H9 (cell line): ENCODE data around the gene PROSER3. TPM values are rescaled to one million over a fixed set of nuclear protein-coding genes. Genes with fewer than 3 reads are reported as not detected.

Source experiments
- DNase-seq: peaks from one replicate; pipeline ENCODE4 v3.0.0-alpha.2; 2017
- H2AFZ ChIP-seq: one replicate; pipeline ENCODE4 v1.6.1; 2013; ENCODE audit warnings: mild to moderate bottlenecking, low read length, control low read depth, moderate library complexity
- H2AK5ac ChIP-seq: 2 replicates; pipeline ENCODE4 v1.6.1; 2013; ENCODE audit warnings: low read length, control low read depth, mixed read lengths; ENCODE audit not compliant: insufficient read length
- H2BK120ac ChIP-seq: one replicate; pipeline ENCODE4 v1.6.1; 2013; ENCODE audit warnings: low read depth, mild to moderate bottlenecking, low read length, control low read depth, inconsistent platforms; ENCODE audit not compliant: poor library complexity, severe bottlenecking
- H2BK12ac ChIP-seq: 2 replicates; pipeline ENCODE4 v1.6.1; 2013; ENCODE audit warnings: low read length, control low read depth, mixed read lengths, low read depth; ENCODE audit not compliant: insufficient read length
- H2BK15ac ChIP-seq: 2 replicates; pipeline ENCODE4 v1.6.1; 2013; ENCODE audit warnings: low read depth, low read length, control low read depth
- H2BK20ac ChIP-seq: one replicate; pipeline ENCODE4 v1.6.1; 2013; ENCODE audit warnings: low read depth, mild to moderate bottlenecking, low read length, control low read depth, inconsistent platforms; ENCODE audit not compliant: poor library complexity, severe bottlenecking
- H2BK5ac ChIP-seq: 2 replicates; pipeline ENCODE4 v1.6.1; 2013; ENCODE audit warnings: low read length, control low read depth, mixed read lengths; ENCODE audit not compliant: insufficient read length
- H3K14ac ChIP-seq: 2 replicates; pipeline ENCODE4 v1.6.1; 2013; ENCODE audit warnings: low read length, control low read depth; ENCODE audit not compliant: insufficient read depth
- H3K18ac ChIP-seq: 2 replicates; pipeline ENCODE4 v1.6.1; 2013; ENCODE audit warnings: low read depth, mild to moderate bottlenecking, mixed read lengths, low read length, control low read depth; ENCODE audit not compliant: insufficient read length
- H3K23ac ChIP-seq: 2 replicates; pipeline ENCODE4 v1.6.1; 2013; ENCODE audit warnings: low read length, control low read depth, mixed read lengths, low read depth; ENCODE audit not compliant: insufficient read length
- H3K23me2 ChIP-seq: 2 replicates; pipeline ENCODE4 v1.6.1; 2013; ENCODE audit warnings: low read depth, mild to moderate bottlenecking, mixed read lengths, low read length, control low read depth; ENCODE audit not compliant: insufficient read length, poor library complexity, severe bottlenecking
- H3K27ac ChIP-seq: 2 replicates; pipeline ENCODE4 v1.5.1; 2013; ENCODE audit warnings: low read length, control low read depth, mixed read lengths, low read depth; ENCODE audit not compliant: insufficient read length
- H3K27me3 ChIP-seq: 2 replicates; pipeline ENCODE4 v1.6.1; 2013; ENCODE audit warnings: low read length, control low read depth, inconsistent platforms; ENCODE audit not compliant: insufficient read depth
- H3K4ac ChIP-seq: 2 replicates; pipeline ENCODE4 v1.6.1; 2013; ENCODE audit warnings: low read depth, mild to moderate bottlenecking, control low read depth, inconsistent platforms, low read length, moderate library complexity
- H3K4me1 ChIP-seq: 2 replicates; pipeline ENCODE4 v1.6.1; 2013; ENCODE audit warnings: low read length, control low read depth, inconsistent platforms; ENCODE audit not compliant: insufficient read depth
- H3K4me2 ChIP-seq: 2 replicates; pipeline ENCODE4 v1.6.1; 2013; ENCODE audit warnings: low read length, control low read depth, mixed read lengths; ENCODE audit not compliant: insufficient read length, insufficient read depth
- H3K56ac ChIP-seq: 2 replicates; pipeline ENCODE4 v1.6.1; 2013; ENCODE audit warnings: low read depth, mild to moderate bottlenecking, mixed read lengths, low read length, control low read depth; ENCODE audit not compliant: insufficient read length
- H3K79me1 ChIP-seq: 2 replicates; pipeline ENCODE4 v1.6.1; 2013; ENCODE audit warnings: low read depth, mild to moderate bottlenecking, moderate library complexity, low read length, control low read depth, inconsistent platforms; ENCODE audit not compliant: insufficient read depth, poor library complexity, severe bottlenecking
- H3K79me2 ChIP-seq: 2 replicates; pipeline ENCODE4 v1.6.1; 2013; ENCODE audit warnings: low read length, control low read depth, inconsistent platforms; ENCODE audit not compliant: insufficient read depth
- H3K9ac ChIP-seq: 2 replicates; pipeline ENCODE4 v1.6.1; 2013; ENCODE audit warnings: low read length, control low read depth, mixed read lengths; ENCODE audit not compliant: insufficient read length; ENCODE audit errors: extremely low read depth
- H3K9me3 ChIP-seq: one replicate; pipeline ENCODE4 v1.6.1; 2013; ENCODE audit warnings: low read depth, low read length, inconsistent platforms; ENCODE audit not compliant: control insufficient read depth
- H3T11ph ChIP-seq: one replicate; pipeline ENCODE4 v1.6.1; 2013; ENCODE audit warnings: mild to moderate bottlenecking, low read length, control low read depth, inconsistent platforms
- H4K20me1 ChIP-seq: one replicate; pipeline ENCODE4 v1.6.1; 2013; ENCODE audit not compliant: control insufficient read depth, insufficient read length, insufficient read depth
- H4K5ac ChIP-seq: 2 replicates; pipeline ENCODE4 v1.6.1; 2013; ENCODE audit warnings: low read depth, mild to moderate bottlenecking, mixed read lengths, low read length, control low read depth; ENCODE audit not compliant: insufficient read length
- H4K8ac ChIP-seq: replicated peaks from 2 replicates; pipeline ENCODE4 v1.6.1; 2013; ENCODE audit warnings: low read length, control low read depth, mixed read lengths, low read depth; ENCODE audit not compliant: insufficient read length
- H4K91ac ChIP-seq: 2 replicates; pipeline ENCODE4 v1.6.1; 2013; ENCODE audit warnings: low read depth, mild to moderate bottlenecking, moderate library complexity, mixed read lengths, low read length, control low read depth; ENCODE audit not compliant: insufficient read length
- H3K27ac Mint-ChIP-seq, 3 experiments: 2 replicates in 2 of 3; 3 replicates in 1 of 3; pipeline ENCODE4 v1.8.0; 2020 to 2021; ENCODE audit warnings: mixed read lengths in 3 of 3, mild to moderate bottlenecking in 1 of 3, moderate library complexity in 1 of 3
- H3K27me3 Mint-ChIP-seq: 2 replicates; pipeline ENCODE4 v1.8.0; 2021; ENCODE audit warnings: low read depth, mild to moderate bottlenecking, moderate library complexity, mixed read lengths
- H3K36me3 Mint-ChIP-seq, 3 experiments: 2 replicates in 2 of 3; 3 replicates in 1 of 3; pipeline ENCODE4 v1.8.0; 2020 to 2021; ENCODE audit warnings: low read depth in 3 of 3, mixed read lengths in 3 of 3; ENCODE audit not compliant: insufficient read depth in 1 of 3
- H3K4me1 Mint-ChIP-seq, 2 experiments: 2 replicates each; pipeline ENCODE4 v1.8.0; 2020; ENCODE audit warnings: mixed read lengths in 2 of 2
- H3K4me3 Mint-ChIP-seq, 2 experiments: 2 replicates in 1 of 2; 3 replicates in 1 of 2; pipeline ENCODE4 v1.8.0; 2020 to 2021; ENCODE audit warnings: mild to moderate bottlenecking in 2 of 2, mixed read lengths in 2 of 2, moderate library complexity in 1 of 2
- H3K9me3 Mint-ChIP-seq, 2 experiments: 2 replicates in 1 of 2; 3 replicates in 1 of 2; pipeline ENCODE4 v1.8.0; 2020; ENCODE audit warnings: mild to moderate bottlenecking in 2 of 2, mixed read lengths in 2 of 2, moderate library complexity in 1 of 2
- CTCF ChIP-seq: fragments of 200-600 bp; sonication (generic); conservative IDR thresholded peaks from 3 replicates; pipeline ENCODE4 v1.8.0; 2021; ENCODE audit warnings: antibody characterized with exemption, mild to moderate bottlenecking
- WGBS: extraction: QIAGEN DNeasy Blood & Tissue Kit; methylation state at CpG from one replicate; pipeline ENCODE4 v1.1.7; 2013; ENCODE audit warnings: missing lambda C conversion rate, low lambda C conversion rate, mixed read lengths; ENCODE audit not compliant: insufficient read length; ENCODE audit errors: extremely low coverage; 5-methylcytosine and 5-hydroxymethylcytosine counted together
- total RNA-seq: library from RNA; stranded (reverse); gene quantifications from 2 replicates; pipeline ENCODE4 v1.2.1, GENCODE V29; 2021

PROSER3 gene
- total RNA-seq, 1 experiment from 2014 or later, result 29.1 TPM

- H3K23me2 ChIP-seq, result peaks cover 13% of the 10 kb centered on the region
- no CpG with 5 or more reads among the region's 4 CpGs for WGBS
- H3K79me2 ChIP-seq, result no peaks in the 10 kb centered on the region
- no peak overlapping the region for H2BK20ac ChIP-seq
- no peaks in the 10 kb centered on the region for H3K27me3 ChIP-seq
- no peaks in the 10 kb centered on the region for H3K4me1 ChIP-seq
- no peak for TF ChIP-seq CTCF
- H2BK15ac ChIP-seq, result no peak overlapping the region
- no peak overlapping the region for H3K23ac ChIP-seq
- no peak overlapping the region for H3K14ac ChIP-seq
- no peak overlapping the region for H3K27ac Mint-ChIP-seq
- DNase-seq, result no peak
- H3K4me3 Mint-ChIP-seq, result no peak overlapping the region; a peak in 1 of 5 replicates
- no peaks in the 10 kb centered on the region for H3K9me3 ChIP-seq
- no peak overlapping the region for H3T11ph ChIP-seq
- H3K79me1 ChIP-seq, result no peaks in the 10 kb centered on the region
- H3K4me1 Mint-ChIP-seq, result peaks cover 10 to 19% of the 10 kb centered on the region in 2 experiments
- H3K36me3 Mint-ChIP-seq, result peaks cover 6 to 41% (median 40%) of the 10 kb centered on the region in 3 experiments; a peak in 6 of 7 replicates
- H3K27me3 Mint-ChIP-seq, result peaks cover 3% of the 10 kb centered on the region; the same call in 1 of the 2 replicates
- no peak overlapping the region for H3K56ac ChIP-seq
- H3K18ac ChIP-seq, result no peak overlapping the region
- no peak overlapping the region for H2AK5ac ChIP-seq
- H3K4ac ChIP-seq, result no peak overlapping the region
- no peak overlapping the region for H3K4me2 ChIP-seq
- H2BK120ac ChIP-seq, result no peak overlapping the region
- no peak overlapping the region for H2BK5ac ChIP-seq
- H3K9ac ChIP-seq, result no peak overlapping the region
- no peaks in the 10 kb centered on the region for H4K20me1 ChIP-seq
- no peak overlapping the region for H4K91ac ChIP-seq
- H4K5ac ChIP-seq, result no peak overlapping the region
- no peaks in the 10 kb centered on the region for H3K9me3 Mint-ChIP-seq
- no peak overlapping the region for H2BK12ac ChIP-seq
- H2AFZ ChIP-seq, result no peak overlapping the region
- H3K27ac ChIP-seq, result no peak overlapping the region
- H4K8ac ChIP-seq, result no peak overlapping the region
These were observed 2.9 kb downstream of the PROSER3 start for GRCh38 chr19:35760711-35761349.
